Measurements from ENCODE around the gene FSTL5.

Gene FSTL5

DNA sequence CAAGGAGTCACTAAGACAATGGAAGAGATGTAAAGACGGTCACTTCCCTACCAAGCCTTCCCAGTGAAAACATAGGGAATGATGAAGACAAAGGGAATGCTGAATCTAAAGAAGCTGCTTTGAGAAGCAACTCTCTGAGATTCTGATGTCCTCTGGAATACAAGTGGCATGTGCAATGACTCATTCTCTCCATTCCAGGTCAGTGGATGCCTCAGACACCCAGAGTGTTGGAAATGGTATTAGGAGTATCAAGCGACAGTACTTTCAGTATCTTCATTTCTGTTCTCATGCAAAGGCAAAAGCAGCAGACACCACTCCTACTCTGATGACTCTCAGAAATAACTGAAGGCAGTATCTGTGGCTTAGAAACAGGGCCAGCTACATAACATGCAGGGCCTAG lies 102.6 kb downstream of the FSTL5 start:
- TF ChIP-seq, protein P1, sequence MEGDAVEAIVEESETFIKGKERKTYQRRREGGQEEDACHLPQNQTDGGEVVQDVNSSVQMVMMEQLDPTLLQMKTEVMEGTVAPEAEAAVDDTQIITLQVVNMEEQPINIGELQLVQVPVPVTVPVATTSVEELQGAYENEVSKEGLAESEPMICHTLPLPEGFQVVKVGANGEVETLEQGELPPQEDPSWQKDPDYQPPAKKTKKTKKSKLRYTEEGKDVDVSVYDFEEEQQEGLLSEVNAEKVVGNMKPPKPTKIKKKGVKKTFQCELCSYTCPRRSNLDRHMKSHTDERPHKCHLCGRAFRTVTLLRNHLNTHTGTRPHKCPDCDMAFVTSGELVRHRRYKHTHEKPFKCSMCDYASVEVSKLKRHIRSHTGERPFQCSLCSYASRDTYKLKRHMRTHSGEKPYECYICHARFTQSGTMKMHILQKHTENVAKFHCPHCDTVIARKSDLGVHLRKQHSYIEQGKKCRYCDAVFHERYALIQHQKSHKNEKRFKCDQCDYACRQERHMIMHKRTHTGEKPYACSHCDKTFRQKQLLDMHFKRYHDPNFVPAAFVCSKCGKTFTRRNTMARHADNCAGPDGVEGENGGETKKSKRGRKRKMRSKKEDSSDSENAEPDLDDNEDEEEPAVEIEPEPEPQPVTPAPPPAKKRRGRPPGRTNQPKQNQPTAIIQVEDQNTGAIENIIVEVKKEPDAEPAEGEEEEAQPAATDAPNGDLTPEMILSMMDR (IDR thresholded peaks at IDR 0.05; ENCODE audit: insufficient read depth, low read length, missing control alignments): no peak
- CTCF ChIA-PET: no interaction called here

DNA sequence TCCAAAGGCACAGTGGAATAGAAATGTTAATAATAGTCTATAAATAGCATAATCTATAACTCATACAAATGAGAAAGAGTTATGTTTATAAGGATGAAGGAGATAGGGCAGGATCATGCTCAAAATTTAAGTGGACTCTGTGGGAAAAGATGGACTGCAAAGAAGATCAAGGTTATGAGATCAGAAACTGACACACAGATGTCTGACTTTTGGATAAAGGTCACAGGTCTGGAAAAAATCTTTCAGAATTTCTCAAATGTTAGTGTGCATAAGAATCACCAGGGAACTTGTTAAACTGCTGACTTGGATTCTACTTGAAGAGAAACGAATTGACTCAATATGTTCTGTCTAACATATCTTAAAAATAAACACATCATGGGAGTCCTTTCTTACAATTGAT lies 104.1 kb downstream of the FSTL5 start:
- TF ChIP-seq, protein P1 (IDR thresholded peaks at IDR 0.05; ENCODE audit: insufficient read depth, low read length, missing control alignments): no peak
- no peak overlapping the region for H3K4me3 ChIP-seq (ENCODE audit: low read depth, low read length)
- no peak for DNase-seq (ENCODE audit: low read depth, low spot score)
- ChIA-PET POLR2A (no interaction called here), CTCF (no interaction called here)

More for the DNA sequence above, 102.6 kb downstream of the FSTL5 start:
- POLR2A ChIA-PET: no interaction called here
- no peak overlapping the region for H3K4me3 ChIP-seq (ENCODE audit: low read depth, low read length)
- DNase-seq (ENCODE audit: low read depth, low spot score): no peak

DNA sequence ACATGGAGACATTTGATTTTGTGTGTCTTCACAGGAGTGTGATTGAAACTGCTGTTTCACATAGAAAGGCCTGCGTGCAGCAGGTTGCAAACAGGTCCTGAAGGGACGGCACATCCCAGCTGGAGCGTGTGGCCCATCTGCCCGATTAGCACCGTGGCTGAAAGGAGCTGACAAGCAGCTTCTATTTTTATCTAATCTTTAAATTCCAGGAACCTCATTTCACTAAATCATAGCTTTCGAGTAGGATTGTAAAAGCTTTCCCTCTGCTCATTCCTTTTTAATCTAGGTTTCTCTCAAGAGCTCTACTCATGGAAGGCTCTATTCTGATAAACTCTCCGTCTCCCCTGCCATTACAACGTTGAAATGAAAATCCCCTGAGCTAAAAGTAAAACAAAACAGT lies 106.8 kb downstream of the FSTL5 start:
- ChIA-PET POLR2A (no interaction called here), CTCF (no interaction called here)
- TF ChIP-seq, protein P1 (IDR thresholded peaks at IDR 0.05; ENCODE audit: insufficient read depth, low read length, missing control alignments): no peak
- no peak overlapping the region for H3K4me3 ChIP-seq (ENCODE audit: low read depth, low read length)
- DNase-seq (ENCODE audit: low read depth, low spot score): no peak

GRCh38 chr4:162046135-162046534 lies 117.7 kb downstream of the FSTL5 start:
- no peak for DNase-seq (ENCODE audit: low read depth, low spot score)
- ChIA-PET CTCF (no interaction called here), POLR2A (no interaction called here)
- TF ChIP-seq, protein P1 (IDR thresholded peaks at IDR 0.05; ENCODE audit: insufficient read depth, low read length, missing control alignments): no peak
- no peak overlapping the region for H3K4me3 ChIP-seq (ENCODE audit: low read depth, low read length)

- ChIA-PET POLR2A (no interaction called here), CTCF (no interaction called here)
- H3K4me3 ChIP-seq (ENCODE audit: low read depth, low read length): no peak overlapping the region
- DNase-seq (ENCODE audit: low read depth, low spot score): no peak
- TF ChIP-seq, protein P1 (IDR thresholded peaks at IDR 0.05; ENCODE audit: insufficient read depth, low read length, missing control alignments): no peak
Measured at GRCh38 chr4:162038112-162038511, 125.7 kb downstream of the FSTL5 start.

DNA sequence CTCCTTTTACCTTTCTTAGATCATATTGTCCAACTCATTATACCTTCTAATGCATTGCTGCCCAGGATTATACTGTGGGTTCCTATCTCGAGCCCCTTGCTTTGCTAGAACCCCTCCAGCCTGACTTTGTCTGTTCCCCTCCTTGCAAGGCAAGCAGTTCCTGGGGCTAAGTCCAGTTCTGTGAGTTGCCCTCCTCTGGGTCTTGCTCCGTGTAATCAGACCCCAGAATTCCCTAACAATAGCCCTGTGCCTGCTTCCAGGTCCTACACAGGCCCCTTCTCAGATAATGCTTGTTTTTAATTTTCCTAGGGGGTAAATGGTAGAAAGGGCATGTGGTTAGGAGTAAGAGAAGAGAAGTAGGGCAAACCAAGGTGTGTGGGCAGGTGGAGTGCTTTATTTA lies 145.9 kb downstream of the FSTL5 start:
- ChIA-PET POLR2A (no interaction called here), CTCF (no interaction called here)
- TF ChIP-seq, protein P1 (IDR thresholded peaks at IDR 0.05; ENCODE audit: insufficient read depth, low read length, missing control alignments): no peak
- no peak overlapping the region for H3K4me3 ChIP-seq (ENCODE audit: low read depth, low read length)
- DNase-seq (ENCODE audit: low read depth, low spot score): no peak

Data from AG04449 (cell line).